HepG2 (cell line): ENCODE results near the gene ALOX12. TPM values are rescaled to one million over a fixed set of nuclear protein-coding genes. Genes with fewer than 3 reads are reported as not detected.
A peak's percentile ranks its signal among the peaks of the same experiment; 100 is the strongest.

ENCODE experiments used
- ATF7-NPFF ChIP-seq: sonication (generic); formaldehyde crosslinking; IDR thresholded peaks from 2 replicates; pipeline ENCODE4 v1.8.1; 2023; ENCODE audit warnings: mild to moderate bottlenecking, low read depth, missing genetic modification reagents, moderate library complexity
- CHD2 ChIP-seq: IDR thresholded peaks from 2 replicates; pipeline ENCODE4 v1.6.1; 2011; ENCODE audit warnings: low read depth, low read length, improper control_type of control experiment
- JUND ChIP-seq: sonication (generic); formaldehyde crosslinking; IDR thresholded peaks from 2 replicates; pipeline ENCODE4 v1.8.0; 2022; ENCODE audit warnings: mild to moderate bottlenecking, missing genetic modification reagents
- KDM5B ChIP-seq: sonication (generic); formaldehyde crosslinking; IDR thresholded peaks from 2 replicates; pipeline ENCODE4 v1.4.0; 2020; ENCODE audit warnings: missing genetic modification reagents, mild to moderate bottlenecking, borderline replicate concordance
- NFAT5 ChIP-seq: sonication (generic); formaldehyde crosslinking; IDR thresholded peaks from 2 replicates; pipeline ENCODE4 v1.4.0; 2020; ENCODE audit warnings: missing genetic modification reagents
- NR2F1 ChIP-seq, 2 experiments: fragments of 450-650 bp in 1 of 2; formaldehyde crosslinking in 1 of 2; IDR thresholded peaks; 2 replicates each; pipeline versions ENCODE4 v1.5.0 to v1.6.1; 2016 to 2020; ENCODE audit warnings: mild to moderate bottlenecking in 1 of 2, missing compliant biosample characterization in 1 of 2, missing genetic modification reagents in 1 of 2, moderate library complexity in 1 of 2
- RXRA ChIP-seq: sonication (generic); formaldehyde crosslinking; IDR thresholded peaks from 2 replicates; pipeline ENCODE4 v1.5.1; 2020; ENCODE audit warnings: missing genetic modification reagents
- SOX5 ChIP-seq: IDR thresholded peaks from 2 replicates; pipeline ENCODE4 v1.6.1; 2016; ENCODE audit warnings: borderline replicate concordance
- SYNCRIP ChIP-seq: fragments of 200-400 bp; formaldehyde crosslinking; IDR thresholded peaks from 2 replicates; pipeline ENCODE4 v1.6.1; 2018; ENCODE audit warnings: mild to moderate bottlenecking, low read depth, low read length; ENCODE audit not compliant: insufficient read depth
- TCF12 ChIP-seq, 2 experiments: fragments of 450-650 bp in 1 of 2; sonication (generic) in 1 of 2; formaldehyde crosslinking in 1 of 2; IDR thresholded peaks; 2 replicates each; pipeline versions ENCODE4 v1.6.1 to v1.8.0; 2017 to 2022; ENCODE audit warnings: antibody characterized with exemption in 1 of 2, mild to moderate bottlenecking in 1 of 2, missing genetic modification reagents in 1 of 2, moderate library complexity in 1 of 2
- TP53 ChIP-seq: sonication (generic); formaldehyde crosslinking; conservative IDR thresholded peaks from 2 replicates; pipeline ENCODE4 v1.4.0; 2020; ENCODE audit warnings: missing genetic modification reagents
- ZNF3 ChIP-seq: IDR thresholded peaks from 2 replicates; pipeline ENCODE4 v1.7.0; 2017; ENCODE audit warnings: inconsistent platforms
- ZNF33B ChIP-seq: sonication (generic); formaldehyde crosslinking; IDR thresholded peaks from 2 replicates; pipeline ENCODE4 v1.5.1; 2020; ENCODE audit warnings: mild to moderate bottlenecking, missing genetic modification reagents
- ZNF724P ChIP-seq: sonication (generic); formaldehyde crosslinking; IDR thresholded peaks from 2 replicates; pipeline ENCODE4 v1.8.0; 2022; ENCODE audit warnings: missing genetic modification reagents, borderline replicate concordance
- polyA plus RNA-seq, 8 experiments: library from polyadenylated mRNA; depleted of rRNA in 3 of 8; stranded (reverse) in 7 of 8; unstranded in 1 of 8; fragments of >200 nt; fragmentation: Illumina TruSeq in 4 of 8; extraction: Trizol in 4 of 8; gene quantifications; 2 replicates each; pipeline versions ENCODE4 v1.2.1 to v1.2.3, GENCODE V29; 2011 to 2016; ENCODE audit warnings: low read depth in 4 of 8, missing spikeins in 1 of 8, mixed read lengths in 1 of 8; ENCODE audit not compliant: insufficient read depth in 1 of 8
- total RNA-seq, 5 experiments: library from RNA; depleted of rRNA; stranded (reverse); fragments of >200 nt; fragmentation: Illumina TruSeq; extraction: Trizol; gene quantifications; 2 replicates each; pipeline ENCODE4 v1.2.3, GENCODE V29; 2016; ENCODE audit warnings: low read depth in 1 of 5
- TF ChIP-seq, protein P1 (sequence below), 2 experiments: sonication (generic) in 1 of 2; formaldehyde crosslinking in 1 of 2; IDR thresholded peaks; 2 replicates each; pipeline versions ENCODE4 v1.5.1 to v1.6.1; 2011 to 2020; ENCODE audit warnings: borderline replicate concordance in 1 of 2, low read depth in 1 of 2, low read length in 1 of 2, mild to moderate bottlenecking in 1 of 2, missing genetic modification reagents in 1 of 2, moderate library complexity in 1 of 2
- TF ChIP-seq, protein P2 (sequence below): IDR thresholded peaks from 2 replicates; pipeline ENCODE4 v1.6.1; 2012; ENCODE audit warnings: inconsistent platforms
- TF ChIP-seq, protein P3 (sequence below): sonication (generic); formaldehyde crosslinking; IDR thresholded peaks from 2 replicates; pipeline ENCODE4 v1.4.0; 2020; ENCODE audit warnings: mild to moderate bottlenecking, missing genetic modification reagents

ALOX12 gene
- total and polyA plus RNA-seq, 2 of the 13 experiments (the other 11 are each of a cell fraction or from before 2014, with no cell fraction given) = not detected

GRCh38 chr17:7021993-7022778 lies 26.3 kb downstream of the ALOX12 start (continued):
- peak; percentile 59; the same call in 1 of the 2 replicates for TF ChIP-seq KDM5B
- no peak for TF ChIP-seq NFAT5
- 0 out of 2 replicates have a peak, but pooled peaks have one; percentile 52 for TF ChIP-seq ZNF33B (CRISPR knock-in tag)
- TF ChIP-seq ATF7-NPFF (CRISPR knock-in tag) = peak; percentile 52; the same call in 1 of the 2 replicates
- TF ChIP-seq, protein P1, sequence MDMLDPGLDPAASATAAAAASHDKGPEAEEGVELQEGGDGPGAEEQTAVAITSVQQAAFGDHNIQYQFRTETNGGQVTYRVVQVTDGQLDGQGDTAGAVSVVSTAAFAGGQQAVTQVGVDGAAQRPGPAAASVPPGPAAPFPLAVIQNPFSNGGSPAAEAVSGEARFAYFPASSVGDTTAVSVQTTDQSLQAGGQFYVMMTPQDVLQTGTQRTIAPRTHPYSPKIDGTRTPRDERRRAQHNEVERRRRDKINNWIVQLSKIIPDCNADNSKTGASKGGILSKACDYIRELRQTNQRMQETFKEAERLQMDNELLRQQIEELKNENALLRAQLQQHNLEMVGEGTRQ (IDR thresholded peaks at IDR 0.05; ENCODE audit: low read depth, low read length) = no peak
- TF ChIP-seq, protein P1 (CRISPR knock-in tag; IDR thresholded peaks at IDR 0.05; ENCODE audit: borderline replicate concordance) = no peak
- no peak for TF ChIP-seq ZNF3 (CRISPR knock-in tag)
- TF ChIP-seq TCF12 (IDR thresholded peaks at IDR 0.05) = no peak
- no peak for TF ChIP-seq TCF12 (CRISPR knock-in tag; IDR thresholded peaks at IDR 0.05)
- TF ChIP-seq ZNF724P (CRISPR knock-in tag) = 0 out of 2 replicates have a peak, but pooled peaks have one; percentile 52
- TF ChIP-seq RXRA = peak; percentile 57
- TF ChIP-seq CHD2 = no peak
- no peak for TF ChIP-seq JUND (CRISPR knock-in tag)
- TF ChIP-seq SOX5 = no peak
- TF ChIP-seq TP53 = no peak
- no peak for TF ChIP-seq NR2F1 (CRISPR knock-in tag; IDR thresholded peaks at IDR 0.05)
- TF ChIP-seq, protein P2, sequence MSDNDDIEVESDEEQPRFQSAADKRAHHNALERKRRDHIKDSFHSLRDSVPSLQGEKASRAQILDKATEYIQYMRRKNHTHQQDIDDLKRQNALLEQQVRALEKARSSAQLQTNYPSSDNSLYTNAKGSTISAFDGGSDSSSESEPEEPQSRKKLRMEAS = peak; percentile 69
- TF ChIP-seq, protein P3, sequence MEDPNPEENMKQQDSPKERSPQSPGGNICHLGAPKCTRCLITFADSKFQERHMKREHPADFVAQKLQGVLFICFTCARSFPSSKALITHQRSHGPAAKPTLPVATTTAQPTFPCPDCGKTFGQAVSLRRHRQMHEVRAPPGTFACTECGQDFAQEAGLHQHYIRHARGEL = no peak
- TF ChIP-seq SYNCRIP = no peak
